Activated naive CD8-positive, alpha-beta T cell treated with anti-CD3 and anti-CD28 coated beads for 36 hours (primary cell): ENCODE measurements around the gene RNASEH2C. TPM values are rescaled to one million over a fixed set of nuclear protein-coding genes. Genes with fewer than 3 reads are reported as not detected.
A peak's percentile ranks its signal among the peaks of the same experiment; 100 is the strongest.
"Not testable (repeated sequence)": the region's sequence is repeated elsewhere in the genome, so short reads cannot be mapped to it uniquely, and the experiment has no call there.

ENCODE experiments used
- DNase-seq: peaks from one replicate; pipeline ENCODE4 v3.0.0; 2021
- H3K27ac Mint-ChIP-seq: one replicate; pipeline ENCODE4 v1.8.0; 2022; ENCODE audit warnings: mild to moderate bottlenecking, moderate library complexity, mixed read lengths
- H3K27me3 Mint-ChIP-seq: one replicate; pipeline ENCODE4 v1.8.0; 2022; ENCODE audit warnings: mild to moderate bottlenecking, mixed read lengths
- H3K36me3 Mint-ChIP-seq: one replicate; pipeline ENCODE4 v1.8.0; 2021; ENCODE audit warnings: mild to moderate bottlenecking, mixed read lengths
- H3K4me1 Mint-ChIP-seq: one replicate; pipeline ENCODE4 v1.8.0; 2021; ENCODE audit warnings: mixed read lengths
- H3K4me3 Mint-ChIP-seq: one replicate; pipeline ENCODE4 v1.8.0; 2022; ENCODE audit warnings: mild to moderate bottlenecking, moderate library complexity, mixed read lengths
- H3K9me3 Mint-ChIP-seq: one replicate; pipeline ENCODE4 v1.8.0; 2022; ENCODE audit warnings: mixed read lengths
- total RNA-seq, 2 experiments: library from RNA; stranded (reverse); gene quantifications; one replicate each; pipeline ENCODE4 v1.2.3, GENCODE V29; 2021

The RNASEH2C gene
- 100 to 1,000 TPM; 104 to 108 TPM for total RNA-seq

DNA sequence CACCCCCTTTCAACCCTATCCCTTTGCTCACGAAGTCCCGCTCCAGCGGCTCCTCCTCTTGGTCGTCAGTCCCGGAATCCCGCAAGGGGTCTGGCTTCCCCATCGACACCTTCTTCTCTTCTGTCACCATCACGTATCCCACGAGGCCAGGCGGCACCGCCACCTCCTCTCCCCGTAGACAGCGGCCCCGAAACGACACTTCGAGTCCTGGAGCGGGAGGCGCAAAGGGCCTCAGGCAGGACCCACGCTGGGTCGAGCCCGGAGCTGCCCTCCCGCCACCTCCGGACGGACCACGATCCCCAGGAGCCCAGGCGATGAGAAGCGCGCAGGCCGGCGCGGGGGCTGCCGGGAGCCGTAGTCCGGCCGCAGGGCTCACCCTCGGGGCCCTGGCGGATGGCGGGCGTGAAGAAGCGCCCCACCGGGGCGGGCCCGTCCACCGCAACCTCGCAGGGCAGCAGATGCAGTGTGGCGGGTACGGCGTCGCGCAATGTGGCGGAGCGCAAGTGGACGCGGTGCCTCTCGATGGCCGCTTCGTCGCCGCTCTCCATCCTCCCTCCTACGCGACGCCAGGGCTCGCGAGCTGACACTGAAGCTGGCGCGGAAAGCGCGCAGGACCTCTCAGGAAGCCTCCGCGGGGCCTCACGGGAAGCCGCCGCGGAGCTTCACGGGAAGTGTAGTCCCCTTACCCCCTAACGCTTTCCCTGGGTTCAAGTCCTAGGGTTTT is at the start of gene RNASEH2C:
RNASEH2C (minus strand) TSS at position 588 of the 724 bp plus-strand sequence; CDS start at position 548, 40 bp downstream.
- Mint-ChIP-seq H3K27me3 (no peaks in the 10 kb centered on the region), H3K27ac (peak within 1 kb of the TSS; percentile 94), H3K9me3 (no peaks in the 10 kb centered on the region), H3K4me3 (peak within 1 kb of the TSS; percentile 96), H3K4me1 (peaks cover 23% of the 10 kb centered on the region), H3K36me3 (peaks cover 31% of the 10 kb centered on the region)
- peak; percentile 86 for DNase-seq

DNA sequence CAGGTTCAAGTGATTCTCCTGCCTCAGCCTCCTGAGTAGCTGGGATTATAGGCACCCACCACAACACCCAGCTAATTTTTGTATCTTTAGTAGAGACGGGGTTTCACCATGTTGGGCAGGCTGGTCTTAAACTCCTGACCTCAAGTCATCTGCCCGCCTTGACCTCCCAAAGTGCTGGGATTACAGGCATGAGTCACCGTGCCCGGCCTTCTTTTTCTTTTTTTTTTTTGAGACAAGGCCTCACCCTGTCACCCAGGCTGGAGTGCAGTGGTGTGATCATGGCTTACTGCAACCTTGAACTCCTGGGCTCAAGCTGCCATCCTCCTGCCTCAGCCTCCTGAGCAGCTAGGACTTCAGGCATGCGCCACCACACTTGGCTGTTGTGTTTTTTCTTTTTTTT is 47.2 kb upstream of the RNASEH2C start:
- H3K4me1 Mint-ChIP-seq, DNase-seq, H3K27me3 Mint-ChIP-seq, H3K36me3 Mint-ChIP-seq, H3K27ac Mint-ChIP-seq, H3K4me3 Mint-ChIP-seq, H3K9me3 Mint-ChIP-seq: not testable (repeated sequence)

DNA sequence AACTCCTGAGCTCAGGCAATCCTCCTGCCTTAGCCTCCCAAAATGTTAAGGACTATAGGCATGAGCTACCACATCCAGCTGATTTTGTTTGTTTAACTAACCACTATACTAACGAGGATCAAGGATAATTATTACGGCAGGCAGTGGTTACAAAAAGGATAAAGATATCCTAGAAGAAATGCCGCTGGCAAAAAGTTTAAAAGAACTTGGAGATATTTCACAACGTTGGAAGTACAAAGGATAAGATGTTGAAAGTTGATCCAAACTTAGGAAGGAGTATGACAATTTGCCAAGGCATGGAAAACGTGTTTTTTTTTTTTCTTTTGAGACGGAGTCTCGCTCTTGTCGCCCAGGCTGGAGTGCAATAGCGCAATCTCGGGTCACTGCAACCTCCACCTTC is 46.8 kb upstream of the RNASEH2C start:
- H3K9me3 Mint-ChIP-seq = no peaks in the 10 kb centered on the region
- no peaks in the 10 kb centered on the region for H3K27me3 Mint-ChIP-seq
- no peak overlapping the region for H3K4me3 Mint-ChIP-seq
- no peak for DNase-seq
- H3K27ac Mint-ChIP-seq = no peak overlapping the region
- H3K36me3 Mint-ChIP-seq = no peaks in the 10 kb centered on the region
- H3K4me1 Mint-ChIP-seq = peaks cover 4% of the 10 kb centered on the region

DNA sequence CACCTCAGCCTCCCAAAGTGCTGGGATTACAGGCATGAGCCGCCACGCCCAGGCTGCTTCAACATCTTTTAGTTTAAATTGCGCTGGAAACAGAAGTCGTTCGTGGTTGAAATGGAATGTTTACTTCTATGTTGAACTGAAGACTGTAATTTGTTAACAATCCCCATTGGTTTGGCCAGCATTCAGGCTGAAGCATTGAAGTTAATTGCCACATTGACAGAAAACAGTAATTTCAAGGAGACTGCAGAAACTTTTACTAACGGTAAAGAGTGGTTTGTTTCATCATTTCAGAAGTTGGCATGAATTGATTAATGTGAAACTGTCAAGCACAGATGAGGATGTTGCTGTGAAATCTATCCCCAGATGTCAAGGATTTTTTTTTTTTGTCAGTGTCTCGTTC is 45.9 kb upstream of the RNASEH2C start:
- no peak overlapping the region for H3K27ac Mint-ChIP-seq
- no peaks in the 10 kb centered on the region for H3K36me3 Mint-ChIP-seq
- DNase-seq = no peak
- H3K4me1 Mint-ChIP-seq = peaks cover 4% of the 10 kb centered on the region
- no peak overlapping the region for H3K4me3 Mint-ChIP-seq
- peaks cover under 1% of the 10 kb centered on the region for H3K27me3 Mint-ChIP-seq
- no peaks in the 10 kb centered on the region for H3K9me3 Mint-ChIP-seq

DNA sequence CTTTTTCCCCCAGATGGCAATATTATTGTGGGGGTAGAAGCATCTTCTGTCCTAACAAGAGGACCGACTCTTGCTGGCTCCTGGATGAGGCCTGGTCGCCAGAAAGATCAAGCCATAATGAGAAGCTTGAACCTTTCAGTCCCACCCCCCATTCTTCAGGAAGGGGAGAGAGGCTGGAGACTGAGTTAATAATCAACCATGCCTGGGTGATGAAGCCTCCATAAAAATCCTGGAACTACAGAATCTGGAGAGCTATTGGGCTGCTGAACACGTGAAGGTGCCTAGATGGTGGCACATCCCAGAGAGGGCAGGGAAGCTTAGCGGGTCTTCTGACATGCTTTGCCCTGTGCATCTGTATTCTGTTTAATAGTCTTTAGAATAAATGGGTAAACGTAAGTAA is 43.8 kb upstream of the RNASEH2C start:
- Mint-ChIP-seq H3K9me3 (no peaks in the 10 kb centered on the region), H3K27me3 (peaks cover 16% of the 10 kb centered on the region), H3K4me3 (no peak overlapping the region)

DNA sequence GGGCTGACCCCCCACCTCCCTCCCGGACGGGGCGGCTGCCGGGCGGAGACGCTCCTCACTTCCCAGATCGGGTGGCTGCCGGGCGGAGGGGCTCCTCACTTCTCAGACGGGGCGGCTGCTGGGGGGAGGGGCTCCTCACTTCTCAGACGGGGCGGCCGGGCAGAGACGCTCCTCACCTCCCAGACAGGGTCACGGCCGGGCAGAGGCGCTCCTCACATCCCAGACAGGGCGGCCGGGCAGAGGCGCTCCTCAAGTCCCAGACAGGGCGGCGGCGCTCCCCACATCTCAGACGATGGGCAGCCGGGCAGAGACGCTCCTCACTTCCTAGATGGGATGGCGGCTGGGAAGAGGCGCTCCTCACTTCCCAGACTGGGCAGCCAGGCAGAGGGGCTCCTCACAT is 42.2 kb upstream of the RNASEH2C start:
- H3K9me3 Mint-ChIP-seq = not testable (repeated sequence)

More for the DNA sequence above, 43.8 kb upstream of the RNASEH2C start:
- H3K27ac Mint-ChIP-seq = no peak overlapping the region
- no peak for DNase-seq
- no peaks in the 10 kb centered on the region for H3K36me3 Mint-ChIP-seq
- H3K4me1 Mint-ChIP-seq = no peaks in the 10 kb centered on the region

DNA sequence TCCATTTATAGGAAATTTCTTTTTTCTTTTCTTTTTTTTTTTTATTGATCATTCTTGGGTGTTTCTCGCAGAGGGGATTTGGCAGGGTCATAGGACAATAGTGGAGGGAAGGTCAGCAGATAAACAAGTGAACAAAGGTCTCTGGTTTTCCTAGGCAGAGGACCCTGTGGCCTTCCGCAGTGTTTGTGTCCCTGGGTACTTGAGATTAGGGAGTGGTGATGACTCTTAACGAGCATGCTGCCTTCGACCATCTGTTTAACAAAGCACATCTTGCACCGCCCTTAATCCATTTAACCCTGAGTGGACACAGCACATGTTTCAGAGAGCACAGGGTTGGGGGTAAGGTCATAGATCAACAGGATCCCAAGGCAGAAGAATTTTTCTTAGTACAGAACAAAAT is 41.6 kb upstream of the RNASEH2C start:
- H3K4me3 Mint-ChIP-seq, H3K27ac Mint-ChIP-seq, H3K36me3 Mint-ChIP-seq, H3K4me1 Mint-ChIP-seq, H3K9me3 Mint-ChIP-seq, DNase-seq: not testable (repeated sequence)
- peaks cover 33% of the 10 kb centered on the region for H3K27me3 Mint-ChIP-seq

More for the DNA sequence above, 42.2 kb upstream of the RNASEH2C start:
- not testable (repeated sequence) for H3K27ac Mint-ChIP-seq, DNase-seq, H3K4me3 Mint-ChIP-seq, H3K36me3 Mint-ChIP-seq, H3K4me1 Mint-ChIP-seq
- peaks cover 27% of the 10 kb centered on the region for H3K27me3 Mint-ChIP-seq

DNA sequence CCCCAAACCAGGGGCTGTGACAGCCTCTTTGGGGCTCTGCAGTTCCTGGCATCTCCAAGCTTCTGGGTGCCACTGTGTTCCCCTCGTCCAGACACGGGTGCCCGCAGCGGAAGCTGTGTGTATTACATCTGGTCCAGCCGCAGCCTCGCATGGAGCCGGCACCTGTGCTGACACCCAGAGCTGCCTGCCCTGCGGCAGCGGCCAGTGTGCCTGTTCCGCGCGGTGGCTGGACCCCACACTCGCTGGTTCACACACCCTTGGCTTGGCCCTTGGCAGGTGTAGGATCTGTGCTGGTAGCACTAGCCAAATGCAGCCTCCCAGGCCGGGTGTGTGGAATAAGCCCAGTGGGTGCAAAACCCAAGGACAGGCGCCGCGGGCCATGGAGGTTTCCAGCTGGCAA is 24.5 kb upstream of the RNASEH2C start:
- H3K9me3 Mint-ChIP-seq = no peaks in the 10 kb centered on the region
- no peaks in the 10 kb centered on the region for H3K36me3 Mint-ChIP-seq
- no peak overlapping the region for H3K27ac Mint-ChIP-seq
- DNase-seq = no peak
- no peak overlapping the region for H3K4me3 Mint-ChIP-seq
- H3K4me1 Mint-ChIP-seq = no peaks in the 10 kb centered on the region
- H3K27me3 Mint-ChIP-seq = peaks cover 13% of the 10 kb centered on the region

DNA sequence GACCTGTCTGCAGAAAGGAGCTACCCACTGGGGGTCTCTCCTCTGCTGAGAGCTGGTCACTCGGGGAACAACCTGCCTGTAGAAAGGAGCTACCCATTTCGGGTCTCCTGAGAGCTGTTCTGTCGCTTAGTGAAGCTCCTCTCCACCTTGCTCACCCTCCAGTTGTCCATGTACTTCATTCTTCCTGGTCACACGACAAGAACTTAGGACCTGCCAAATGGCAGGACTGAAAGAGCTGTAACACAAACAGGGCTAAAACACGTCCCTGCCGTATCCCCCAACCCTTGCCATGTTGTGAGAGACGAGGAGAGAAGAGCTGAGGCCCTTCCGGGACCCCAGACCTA is 24.1 kb upstream of the RNASEH2C start:
- Mint-ChIP-seq H3K9me3 (no peaks in the 10 kb centered on the region), H3K4me1 (no peaks in the 10 kb centered on the region), H3K27me3 (peaks cover 13% of the 10 kb centered on the region), H3K36me3 (no peaks in the 10 kb centered on the region), H3K27ac (no peak overlapping the region), H3K4me3 (no peak overlapping the region)
- no peak for DNase-seq

DNA sequence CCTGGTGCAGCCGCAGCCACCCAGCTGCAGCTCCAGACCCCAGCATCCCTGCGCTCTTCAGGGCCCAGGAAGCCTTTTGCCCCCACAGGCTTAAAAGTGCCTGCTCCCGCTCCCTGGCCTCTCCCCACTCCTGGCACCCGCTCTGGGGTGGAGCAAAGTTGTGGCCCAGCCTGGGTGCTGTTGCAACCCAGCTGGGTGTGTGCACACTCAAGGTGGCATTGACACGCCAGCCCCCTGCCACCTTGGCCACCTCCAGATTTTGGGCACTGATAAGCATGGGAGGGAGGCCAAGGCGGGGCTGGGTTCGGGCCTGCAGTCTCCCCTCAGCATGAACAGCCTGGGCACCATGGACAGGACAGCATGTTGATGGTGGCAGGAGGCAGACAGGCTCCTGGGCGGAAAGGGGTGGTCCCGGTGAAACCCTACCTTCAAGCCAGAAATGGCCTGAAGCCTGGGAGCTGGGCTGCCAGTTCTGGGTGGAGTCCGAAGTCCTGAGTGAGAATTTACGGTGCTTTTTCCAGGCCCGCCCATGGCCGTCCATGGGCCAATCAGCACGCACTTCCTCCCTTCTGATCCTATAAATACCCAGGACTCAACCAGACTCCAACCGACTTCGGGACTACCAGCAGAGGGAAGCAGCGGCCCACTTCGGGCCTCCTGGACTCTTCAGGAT is 23.6 kb upstream of the RNASEH2C start:
- Mint-ChIP-seq H3K9me3 (no peaks in the 10 kb centered on the region), H3K4me1 (no peaks in the 10 kb centered on the region), H3K27ac (no peak overlapping the region), H3K27me3 (peaks cover 13% of the 10 kb centered on the region), H3K4me3 (no peak overlapping the region), H3K36me3 (no peaks in the 10 kb centered on the region)
- peak; percentile 12 for DNase-seq

DNA sequence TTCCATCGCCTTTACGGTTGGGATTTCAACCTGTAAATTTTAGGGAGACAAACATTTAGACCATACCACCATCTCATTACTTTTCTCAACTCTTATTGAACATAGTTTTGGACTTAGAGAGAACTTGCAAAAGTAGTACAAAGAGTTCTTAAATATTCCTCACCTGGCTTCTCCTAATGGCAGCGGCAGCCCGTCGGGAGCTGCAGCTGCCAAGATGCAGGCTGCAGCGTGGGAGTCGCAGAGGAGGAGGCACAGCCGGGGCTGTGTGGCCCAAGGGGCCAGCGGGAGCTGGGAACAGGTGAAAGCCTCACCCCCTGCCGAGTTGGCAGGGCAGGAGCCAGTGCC is 23.1 kb upstream of the RNASEH2C start:
- Mint-ChIP-seq H3K4me3 (no peak overlapping the region), H3K4me1 (no peaks in the 10 kb centered on the region), H3K27me3 (peaks cover 9% of the 10 kb centered on the region), H3K27ac (no peak overlapping the region), H3K9me3 (no peaks in the 10 kb centered on the region), H3K36me3 (no peaks in the 10 kb centered on the region)
- no peak for DNase-seq

DNA sequence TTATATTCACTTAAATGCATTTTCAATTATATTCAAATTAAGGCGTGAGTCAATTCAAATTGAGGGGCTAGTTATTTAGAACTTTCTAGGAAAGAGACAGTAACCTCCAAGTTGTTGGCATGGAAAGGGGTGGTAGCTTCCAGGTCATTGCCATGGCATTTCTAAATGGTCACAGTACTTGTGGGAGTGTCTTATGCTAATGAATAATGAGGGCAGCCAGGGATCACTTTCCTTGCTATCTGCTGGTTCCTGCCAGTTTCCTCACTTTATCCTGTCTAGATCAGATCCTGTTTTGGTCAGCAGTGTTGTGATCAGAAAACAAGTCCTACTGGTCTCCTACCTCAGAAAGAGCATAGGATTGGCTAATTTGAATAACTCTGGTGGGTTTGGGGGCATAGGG is 21.8 kb upstream of the RNASEH2C start:
- Mint-ChIP-seq H3K4me1 (no peaks in the 10 kb centered on the region), H3K36me3 (no peaks in the 10 kb centered on the region), H3K27ac (no peak overlapping the region), H3K9me3 (no peaks in the 10 kb centered on the region), H3K27me3 (peaks cover 18% of the 10 kb centered on the region), H3K4me3 (no peak overlapping the region)
- DNase-seq = no peak

DNA sequence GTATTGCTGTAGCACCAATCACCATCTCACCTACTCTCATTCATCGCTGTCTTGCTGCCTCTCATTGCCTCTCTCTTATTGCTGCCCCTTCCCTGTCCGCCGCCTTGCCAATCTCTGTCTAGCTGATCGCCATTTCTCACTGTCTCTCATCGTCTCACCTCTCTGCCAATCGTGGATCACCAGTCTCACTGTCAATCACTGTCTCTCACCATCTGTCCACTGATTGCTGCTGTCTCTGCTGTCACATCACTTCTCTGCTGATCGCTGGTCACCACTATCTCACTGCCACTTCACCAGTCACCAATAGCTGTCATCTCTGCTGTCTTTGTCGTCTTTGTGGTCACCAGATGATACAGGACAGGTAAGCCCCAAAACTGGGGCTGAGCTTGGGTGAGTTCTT is 20.6 kb upstream of the RNASEH2C start:
- Mint-ChIP-seq H3K9me3 (peaks cover 3% of the 10 kb centered on the region), H3K4me3 (no peak overlapping the region), H3K4me1 (no peaks in the 10 kb centered on the region), H3K27ac (no peak overlapping the region), H3K36me3 (no peaks in the 10 kb centered on the region), H3K27me3 (peaks cover 20% of the 10 kb centered on the region)
- no peak for DNase-seq

DNA sequence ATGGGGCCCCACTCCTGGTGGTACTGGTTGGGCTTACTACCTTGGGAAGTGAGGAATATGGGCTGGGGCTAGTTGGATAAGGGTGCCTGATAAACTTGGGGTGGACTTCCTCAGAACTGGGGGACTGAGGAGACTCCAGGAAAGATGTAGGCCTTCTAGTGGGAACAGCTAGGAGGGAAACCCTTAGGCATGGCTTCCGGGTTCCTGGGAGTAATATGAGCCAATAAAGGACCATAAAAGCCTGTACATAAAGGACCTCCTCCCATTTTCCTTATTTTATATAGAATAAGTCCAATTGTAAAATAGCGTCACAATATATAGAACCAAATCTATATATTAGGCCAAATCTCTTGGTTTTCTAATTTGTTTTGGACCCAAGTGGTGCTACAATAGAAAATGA is 18.4 kb upstream of the RNASEH2C start:
- peaks cover 3% of the 10 kb centered on the region for H3K9me3 Mint-ChIP-seq
- DNase-seq = no peak
- peaks cover 27% of the 10 kb centered on the region for H3K27me3 Mint-ChIP-seq
- no peaks in the 10 kb centered on the region for H3K36me3 Mint-ChIP-seq
- no peaks in the 10 kb centered on the region for H3K4me1 Mint-ChIP-seq
- H3K27ac Mint-ChIP-seq = no peak overlapping the region
- H3K4me3 Mint-ChIP-seq = no peak overlapping the region

DNA sequence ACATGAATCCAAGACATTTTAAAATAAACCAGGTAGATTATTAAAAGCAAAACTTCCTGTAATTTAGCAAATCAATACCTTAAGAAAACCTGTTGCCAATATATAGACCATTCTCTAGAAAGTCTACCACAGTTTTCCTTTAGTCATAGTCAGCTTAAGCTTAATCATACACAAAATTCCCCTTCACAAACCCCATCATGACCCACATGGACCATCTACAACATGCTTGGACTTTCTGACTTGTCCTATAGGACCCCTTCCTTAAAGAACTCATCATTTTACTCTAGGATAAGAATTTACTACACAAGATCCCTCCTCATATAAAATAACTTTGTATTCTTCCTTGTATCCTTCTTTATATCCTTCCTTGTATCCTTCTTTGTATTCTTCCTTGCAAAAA is 16.2 kb upstream of the RNASEH2C start:
- no peaks in the 10 kb centered on the region for H3K4me1 Mint-ChIP-seq
- H3K4me3 Mint-ChIP-seq = no peak overlapping the region
- peaks cover 3% of the 10 kb centered on the region for H3K9me3 Mint-ChIP-seq
- H3K27me3 Mint-ChIP-seq = peaks cover 35% of the 10 kb centered on the region
- H3K36me3 Mint-ChIP-seq = no peaks in the 10 kb centered on the region
- H3K27ac Mint-ChIP-seq = no peak overlapping the region
- DNase-seq = no peak

DNA sequence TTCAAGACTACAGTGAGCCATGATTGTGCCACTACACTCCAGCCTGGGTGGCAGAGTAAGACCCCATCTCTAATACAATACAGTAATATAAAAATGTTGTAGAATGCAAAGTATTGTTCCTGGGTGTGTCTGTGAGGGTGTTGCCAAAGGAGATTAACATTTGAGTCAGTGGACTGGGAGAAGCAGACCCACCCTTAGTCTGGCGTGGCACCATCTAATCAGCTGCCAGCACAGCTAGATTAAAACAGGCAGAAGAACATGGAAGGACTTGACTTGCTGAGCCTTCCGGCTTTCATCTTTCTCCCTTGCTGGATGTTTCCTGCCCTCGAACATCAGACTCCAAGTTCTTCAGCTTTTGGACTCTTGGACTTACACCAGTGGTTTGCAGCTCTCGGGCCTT is 14.5 kb upstream of the RNASEH2C start:
- H3K36me3 Mint-ChIP-seq, H3K27ac Mint-ChIP-seq, DNase-seq, H3K4me3 Mint-ChIP-seq, H3K9me3 Mint-ChIP-seq, H3K4me1 Mint-ChIP-seq: not testable (repeated sequence)
- peaks cover 36% of the 10 kb centered on the region for H3K27me3 Mint-ChIP-seq
